HepG2 (cell line): ENCODE results near the gene GTF2H1. TPM values are rescaled to one million over a fixed set of nuclear protein-coding genes. Genes with fewer than 3 reads are reported as not detected.
A peak's percentile ranks its signal among the peaks of the same experiment; 100 is the strongest.

Experiments used
- ATRX ChIP-seq: sonication (generic); formaldehyde crosslinking; IDR thresholded peaks from 2 replicates; pipeline ENCODE4 v1.4.0; 2020; ENCODE audit warnings: missing genetic modification reagents, borderline replicate concordance
- BORCS8-MEF2B ChIP-seq: sonication (generic); formaldehyde crosslinking; IDR thresholded peaks from 2 replicates; pipeline ENCODE4 v1.8.0; 2022; ENCODE audit warnings: mild to moderate bottlenecking, missing genetic modification reagents
- HOMEZ ChIP-seq: IDR thresholded peaks from 2 replicates; pipeline ENCODE4 v1.6.1; 2016; ENCODE audit warnings: low read depth
- IKZF5 ChIP-seq: IDR thresholded peaks from 2 replicates; pipeline ENCODE4 v1.6.1; 2018; ENCODE audit warnings: missing genetic modification reagents, mild to moderate bottlenecking, missing compliant biosample characterization
- KLF12 ChIP-seq: sonication (generic); formaldehyde crosslinking; IDR thresholded peaks from 2 replicates; pipeline ENCODE4 v1.4.0; 2020; ENCODE audit warnings: missing genetic modification reagents, borderline replicate concordance
- LCORL ChIP-seq, 2 experiments: fragments of 450-650 bp in 1 of 2; sonication (generic) in 1 of 2; formaldehyde crosslinking in 1 of 2; IDR thresholded peaks; 2 replicates each; pipeline versions ENCODE4 v1.5.0 to v1.6.1; 2017 to 2020; ENCODE audit warnings: antibody characterized with exemption in 1 of 2, missing genetic modification reagents in 1 of 2
- MAF1 ChIP-seq: sonication (generic); formaldehyde crosslinking; IDR thresholded peaks from 2 replicates; pipeline ENCODE4 v1.5.0; 2020; ENCODE audit warnings: missing genetic modification reagents, borderline replicate concordance
- MIER2 ChIP-seq: IDR thresholded peaks from 2 replicates; pipeline ENCODE4 v1.6.1; 2016; ENCODE audit warnings: missing biosample characterization, missing genetic modification reagents
- NFKB2 ChIP-seq: sonication (generic); formaldehyde crosslinking; IDR thresholded peaks from 2 replicates; pipeline ENCODE4 v1.4.0; 2020; ENCODE audit warnings: missing genetic modification reagents, borderline replicate concordance
- RAD21 ChIP-seq: fragments of 450-650 bp; formaldehyde crosslinking; IDR thresholded peaks from 2 replicates; pipeline ENCODE4 v1.5.0; 2020; ENCODE audit warnings: mild to moderate bottlenecking
- SKI ChIP-seq: fragments of 450-650 bp; IDR thresholded peaks from one replicate; pipeline ENCODE4 v1.6.1; 2018; ENCODE audit warnings: mild to moderate bottlenecking; ENCODE audit not compliant: partially characterized antibody
- ZBTB38 ChIP-seq: sonication (generic); formaldehyde crosslinking; IDR thresholded peaks from 2 replicates; pipeline ENCODE4 v1.5.1; 2020; ENCODE audit warnings: mild to moderate bottlenecking, missing genetic modification reagents
- ZNF124 ChIP-seq: sonication (generic); formaldehyde crosslinking; IDR thresholded peaks from 2 replicates; pipeline ENCODE4 v1.4.0; 2020; ENCODE audit warnings: missing genetic modification reagents
- ZNF331 ChIP-seq: sonication (generic); formaldehyde crosslinking; IDR thresholded peaks from 2 replicates; pipeline ENCODE4 v1.4.0; 2020; ENCODE audit warnings: missing genetic modification reagents
- ZNF432 ChIP-seq: sonication (generic); formaldehyde crosslinking; IDR thresholded peaks from 2 replicates; pipeline ENCODE4 v1.5.0; 2020; ENCODE audit warnings: missing genetic modification reagents, mild to moderate bottlenecking, borderline replicate concordance
- ZNF841 ChIP-seq: sonication (generic); formaldehyde crosslinking; IDR thresholded peaks from 2 replicates; pipeline ENCODE4 v1.8.1; 2023; ENCODE audit warnings: missing genetic modification reagents, borderline replicate concordance
- polyA plus RNA-seq, 8 experiments: library from polyadenylated mRNA; depleted of rRNA in 3 of 8; stranded (reverse) in 7 of 8; unstranded in 1 of 8; fragments of >200 nt; fragmentation: Illumina TruSeq in 4 of 8; extraction: Trizol in 4 of 8; gene quantifications; 2 replicates each; pipeline versions ENCODE4 v1.2.1 to v1.2.3, GENCODE V29; 2011 to 2016; ENCODE audit warnings: low read depth in 4 of 8, missing spikeins in 1 of 8, mixed read lengths in 1 of 8; ENCODE audit not compliant: insufficient read depth in 1 of 8
- total RNA-seq, 5 experiments: library from RNA; depleted of rRNA; stranded (reverse); fragments of >200 nt; fragmentation: Illumina TruSeq; extraction: Trizol; gene quantifications; 2 replicates each; pipeline ENCODE4 v1.2.3, GENCODE V29; 2016; ENCODE audit warnings: low read depth in 1 of 5
- TF ChIP-seq, protein P1 (sequence below): sonication (generic); formaldehyde crosslinking; IDR thresholded peaks from 2 replicates; pipeline ENCODE4 v1.5.0; 2020; ENCODE audit warnings: missing genetic modification reagents, mild to moderate bottlenecking, borderline replicate concordance
- TF ChIP-seq, protein P2 (sequence below): sonication (generic); formaldehyde crosslinking; IDR thresholded peaks from 2 replicates; pipeline ENCODE4 v1.8.1; 2022; ENCODE audit warnings: mild to moderate bottlenecking, missing genetic modification reagents
- TF ChIP-seq, protein P3 (sequence below): IDR thresholded peaks from 2 replicates; pipeline ENCODE4 v1.6.1; 2016; ENCODE audit warnings: missing genetic modification reagents, missing compliant biosample characterization
- TF ChIP-seq, protein P4 (sequence below): sonication (generic); formaldehyde crosslinking; IDR thresholded peaks from 2 replicates; pipeline ENCODE4 v1.5.0; 2020; ENCODE audit warnings: mild to moderate bottlenecking, missing genetic modification reagents
- TF ChIP-seq, protein P5 (sequence below): sonication (generic); formaldehyde crosslinking; IDR thresholded peaks from 2 replicates; pipeline ENCODE4 v1.4.0; 2020; ENCODE audit warnings: missing genetic modification reagents

Gene GTF2H1
- total and polyA plus RNA-seq, 2 of the 13 experiments (the other 11 are each of a cell fraction or from before 2014, with no cell fraction given) = 15.7 to 51.4 TPM

GRCh38 chr11:18384157-18384641 is 61.8 kb downstream of the GTF2H1 start (continued):
- no peak for TF ChIP-seq LCORL (IDR thresholded peaks at IDR 0.05)
- TF ChIP-seq LCORL (CRISPR knock-in tag; IDR thresholded peaks at IDR 0.05) = peak; percentile 78
- peak; percentile 40; the same call in 1 of the 2 replicates for TF ChIP-seq ZNF331
- TF ChIP-seq, protein P1, sequence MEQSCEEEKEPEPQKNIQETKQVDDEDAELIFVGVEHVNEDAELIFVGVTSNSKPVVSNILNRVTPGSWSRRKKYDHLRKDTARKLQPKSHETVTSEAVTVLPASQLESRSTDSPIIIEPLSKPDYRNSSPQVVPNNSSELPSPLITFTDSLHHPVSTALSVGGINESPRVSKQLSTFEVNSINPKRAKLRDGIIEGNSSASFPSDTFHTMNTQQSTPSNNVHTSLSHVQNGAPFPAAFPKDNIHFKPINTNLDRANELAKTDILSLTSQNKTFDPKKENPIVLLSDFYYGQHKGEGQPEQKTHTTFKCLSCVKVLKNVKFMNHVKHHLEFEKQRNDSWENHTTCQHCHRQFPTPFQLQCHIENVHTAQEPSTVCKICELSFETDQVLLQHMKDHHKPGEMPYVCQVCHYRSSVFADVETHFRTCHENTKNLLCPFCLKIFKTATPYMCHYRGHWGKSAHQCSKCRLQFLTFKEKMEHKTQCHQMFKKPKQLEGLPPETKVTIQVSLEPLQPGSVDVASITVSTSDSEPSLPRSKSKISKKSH (CRISPR knock-in tag) = no peak
- TF ChIP-seq ATRX (CRISPR knock-in tag) = no peak
- TF ChIP-seq, protein P2, sequence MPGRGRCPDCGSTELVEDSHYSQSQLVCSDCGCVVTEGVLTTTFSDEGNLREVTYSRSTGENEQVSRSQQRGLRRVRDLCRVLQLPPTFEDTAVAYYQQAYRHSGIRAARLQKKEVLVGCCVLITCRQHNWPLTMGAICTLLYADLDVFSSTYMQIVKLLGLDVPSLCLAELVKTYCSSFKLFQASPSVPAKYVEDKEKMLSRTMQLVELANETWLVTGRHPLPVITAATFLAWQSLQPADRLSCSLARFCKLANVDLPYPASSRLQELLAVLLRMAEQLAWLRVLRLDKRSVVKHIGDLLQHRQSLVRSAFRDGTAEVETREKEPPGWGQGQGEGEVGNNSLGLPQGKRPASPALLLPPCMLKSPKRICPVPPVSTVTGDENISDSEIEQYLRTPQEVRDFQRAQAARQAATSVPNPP (CRISPR knock-in tag) = no peak
- TF ChIP-seq ZNF124 = peak; percentile 63; the same call in 1 of the 2 replicates
- 0 out of 2 replicates have a peak, but pooled peaks have one; percentile 18 for TF ChIP-seq KLF12
- TF ChIP-seq ZNF432 = no peak
- TF ChIP-seq SKI = peak; percentile 11
- no peak for TF ChIP-seq ZNF841 (CRISPR knock-in tag)
- no peak for TF ChIP-seq MAF1
- TF ChIP-seq, protein P3, sequence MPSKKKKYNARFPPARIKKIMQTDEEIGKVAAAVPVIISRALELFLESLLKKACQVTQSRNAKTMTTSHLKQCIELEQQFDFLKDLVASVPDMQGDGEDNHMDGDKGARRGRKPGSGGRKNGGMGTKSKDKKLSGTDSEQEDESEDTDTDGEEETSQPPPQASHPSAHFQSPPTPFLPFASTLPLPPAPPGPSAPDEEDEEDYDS (CRISPR knock-in tag) = peak; percentile 45; the same call in 1 of the 2 replicates
- TF ChIP-seq, protein P4, sequence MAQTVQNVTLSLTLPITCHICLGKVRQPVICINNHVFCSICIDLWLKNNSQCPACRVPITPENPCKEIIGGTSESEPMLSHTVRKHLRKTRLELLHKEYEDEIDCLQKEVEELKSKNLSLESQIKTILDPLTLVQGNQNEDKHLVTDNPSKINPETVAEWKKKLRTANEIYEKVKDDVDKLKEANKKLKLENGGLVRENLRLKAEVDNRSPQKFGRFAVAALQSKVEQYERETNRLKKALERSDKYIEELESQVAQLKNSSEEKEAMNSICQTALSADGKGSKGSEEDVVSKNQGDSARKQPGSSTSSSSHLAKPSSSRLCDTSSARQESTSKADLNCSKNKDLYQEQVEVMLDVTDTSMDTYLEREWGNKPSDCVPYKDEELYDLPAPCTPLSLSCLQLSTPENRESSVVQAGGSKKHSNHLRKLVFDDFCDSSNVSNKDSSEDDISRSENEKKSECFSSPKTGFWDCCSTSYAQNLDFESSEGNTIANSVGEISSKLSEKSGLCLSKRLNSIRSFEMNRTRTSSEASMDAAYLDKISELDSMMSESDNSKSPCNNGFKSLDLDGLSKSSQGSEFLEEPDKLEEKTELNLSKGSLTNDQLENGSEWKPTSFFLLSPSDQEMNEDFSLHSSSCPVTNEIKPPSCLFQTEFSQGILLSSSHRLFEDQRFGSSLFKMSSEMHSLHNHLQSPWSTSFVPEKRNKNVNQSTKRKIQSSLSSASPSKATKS (CRISPR knock-in tag) = no peak
- peak; percentile 43; the same call in 1 of the 2 replicates for TF ChIP-seq BORCS8-MEF2B (CRISPR knock-in tag)
- 0 out of 2 replicates have a peak, but pooled peaks have one; percentile 22 for TF ChIP-seq HOMEZ
- peak; percentile 31; the same call in 1 of the 2 replicates for TF ChIP-seq IKZF5 (CRISPR knock-in tag)
- peak; percentile 21 for TF ChIP-seq MIER2 (CRISPR knock-in tag)
- TF ChIP-seq RAD21 = no peak
- TF ChIP-seq, protein P5, sequence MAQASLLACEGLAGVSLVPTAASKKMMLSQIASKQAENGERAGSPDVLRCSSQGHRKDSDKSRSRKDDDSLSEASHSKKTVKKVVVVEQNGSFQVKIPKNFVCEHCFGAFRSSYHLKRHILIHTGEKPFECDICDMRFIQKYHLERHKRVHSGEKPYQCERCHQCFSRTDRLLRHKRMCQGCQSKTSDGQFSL (CRISPR knock-in tag) = no peak
- peak; percentile 25; the same call in 1 of the 2 replicates for TF ChIP-seq ZBTB38 (CRISPR knock-in tag)
- TF ChIP-seq NFKB2 (CRISPR knock-in tag) = 0 out of 2 replicates have a peak, but pooled peaks have one; percentile 6
